Measurements from ENCODE around the gene PPFIA3. TPM values are rescaled to one million over a fixed set of nuclear protein-coding genes. Genes with fewer than 3 reads are reported as not detected.
A peak's percentile ranks its signal among the peaks of the same experiment; 100 is the strongest.
"Not testable (repeated sequence)": the region's sequence is repeated elsewhere in the genome, so short reads cannot be mapped to it uniquely, and the experiment has no call there.

Gene PPFIA3
- polyA plus RNA-seq, 6 donors from 2014 or later, result 0.23 to 0.26 TPM; not detected in 4

GRCh38 chr19:49165111-49165750 lies 45.9 kb downstream of the PPFIA3 start:
- DNase-seq (no peak), ATAC-seq (ENCODE audit: low read depth in 2 of 2) (no peak)
- H3K36me3 Mint-ChIP-seq, result no peaks in the 10 kb centered on the region
- H3K27me3 Mint-ChIP-seq, result peaks cover 13 to 36% (median 31%) of the 10 kb centered on the region in 3 donors
- no peak overlapping the region for H3K4me3 Mint-ChIP-seq
- H3K4me1 Mint-ChIP-seq, result peaks cover 0 to 4% (median 0%) of the 10 kb centered on the region in 3 donors
- peak overlapping the region in 1 of 6 donors; percentile 67 for H3K27ac Mint-ChIP-seq
- no peaks in the 10 kb centered on the region for H3K9me3 Mint-ChIP-seq

DNA sequence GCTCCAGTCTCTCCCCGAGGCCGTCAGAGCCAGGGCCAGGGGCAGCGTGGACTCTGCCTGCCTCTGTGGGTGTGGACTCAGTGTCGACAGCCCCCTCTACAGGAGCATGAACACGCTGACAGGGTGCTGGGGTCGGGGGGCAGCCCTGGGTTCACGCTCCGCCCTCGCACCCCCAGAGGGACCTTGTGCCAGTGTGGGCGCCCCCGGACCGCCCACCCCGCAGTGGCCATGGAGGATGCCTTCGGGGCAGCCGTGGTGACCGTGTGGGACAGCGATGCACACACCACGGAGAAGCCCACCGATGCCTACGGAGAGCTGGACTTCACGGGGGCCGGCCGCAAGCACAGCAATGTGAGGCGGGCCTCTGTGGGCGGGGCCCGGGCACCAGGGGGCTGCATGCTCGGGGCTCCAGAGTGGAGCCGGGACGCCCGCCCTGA lies 46.5 kb downstream of the PPFIA3 start:
- Mint-ChIP-seq H3K4me1 (peaks cover 0 to under 1% (median 0%) of the 10 kb centered on the region in 3 donors), H3K9me3 (no peaks in the 10 kb centered on the region), H3K4me3 (no peak overlapping the region), H3K27ac (no peak overlapping the region), H3K27me3 (peaks cover 8 to 29% (median 29%) of the 10 kb centered on the region in 3 donors), H3K36me3 (no peaks in the 10 kb centered on the region)
- DNase-seq (no peak), ATAC-seq (ENCODE audit: low read depth in 2 of 2) (no peak)

GRCh38 chr19:49167857-49168409 lies 48.6 kb downstream of the PPFIA3 start:
- H3K4me3 Mint-ChIP-seq, result no peak overlapping the region
- ATAC-seq (ENCODE audit: low read depth in 2 of 2), result no peak

GRCh38 chr19:49168421-49168820 lies 49.1 kb downstream of the PPFIA3 start:
- peaks cover 0 to 30% (median 25%) of the 10 kb centered on the region in 3 donors for H3K27me3 Mint-ChIP-seq
- no peak overlapping the region for H3K4me3 Mint-ChIP-seq
- no peaks in the 10 kb centered on the region for H3K4me1 Mint-ChIP-seq
- no peaks in the 10 kb centered on the region for H3K36me3 Mint-ChIP-seq
- DNase-seq (no peak), ATAC-seq (ENCODE audit: low read depth in 2 of 2) (no peak)
- H3K27ac Mint-ChIP-seq, result no peak overlapping the region
- H3K9me3 Mint-ChIP-seq, result no peaks in the 10 kb centered on the region

More at GRCh38 chr19:49167857-49168409, 48.6 kb downstream of the PPFIA3 start:
- no peaks in the 10 kb centered on the region for H3K36me3 Mint-ChIP-seq
- no peaks in the 10 kb centered on the region for H3K9me3 Mint-ChIP-seq
- H3K4me1 Mint-ChIP-seq, result no peaks in the 10 kb centered on the region
- no peak overlapping the region for H3K27ac Mint-ChIP-seq
- no peak for DNase-seq
- peaks cover 0 to 30% (median 25%) of the 10 kb centered on the region in 3 donors for H3K27me3 Mint-ChIP-seq

DNA sequence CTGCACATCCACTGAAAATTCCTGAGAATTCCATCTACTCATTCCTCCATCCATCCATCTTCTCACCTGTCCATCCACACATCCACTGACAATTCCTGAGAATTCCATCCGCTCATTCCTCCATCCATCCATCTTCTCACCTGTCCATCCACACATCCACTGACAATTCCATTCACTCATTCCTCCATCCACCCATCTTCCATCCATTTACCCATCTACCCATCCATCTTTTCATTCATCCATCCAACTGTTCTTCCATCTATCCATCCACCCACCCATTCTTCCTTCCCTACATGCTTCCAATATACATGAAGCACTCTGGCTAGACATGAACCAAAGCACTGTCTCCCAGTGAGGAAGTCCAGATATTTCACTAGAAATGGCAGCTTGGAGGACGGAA lies 53.9 kb downstream of the PPFIA3 start:
- no peak for DNase-seq
- no peak overlapping the region for H3K27ac Mint-ChIP-seq
- ATAC-seq (ENCODE audit: low read depth in 2 of 2), result no peak
- no peak overlapping the region for H3K4me3 Mint-ChIP-seq
- H3K27me3 Mint-ChIP-seq, result peaks cover 0 to 22% (median 16%) of the 10 kb centered on the region in 3 donors
- peaks cover 0 to 3% (median 0%) of the 10 kb centered on the region in 3 donors for H3K4me1 Mint-ChIP-seq
- H3K9me3 Mint-ChIP-seq, result no peaks in the 10 kb centered on the region
- no peaks in the 10 kb centered on the region for H3K36me3 Mint-ChIP-seq

DNA sequence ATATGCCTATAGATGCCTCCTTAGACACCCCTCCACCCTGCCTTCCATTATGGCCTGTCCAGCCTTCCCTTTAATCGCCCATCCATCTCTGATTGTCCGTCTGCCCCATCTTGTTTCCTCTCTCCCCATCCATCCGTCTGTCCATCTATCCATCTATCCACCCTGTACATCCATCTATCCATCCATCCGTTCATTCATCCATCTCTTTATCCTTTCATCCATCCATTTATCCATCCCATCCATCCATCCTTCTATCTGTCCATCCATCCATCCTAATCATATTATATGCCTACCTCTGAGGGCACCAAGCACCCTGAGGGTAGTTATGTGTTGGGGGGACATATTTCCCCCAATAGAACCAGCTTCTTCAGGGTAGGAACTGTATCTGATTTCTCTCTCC lies 61.3 kb downstream of the PPFIA3 start:
- peaks cover 10 to 32% (median 20%) of the 10 kb centered on the region in 3 donors for H3K27me3 Mint-ChIP-seq
- no peak overlapping the region for H3K27ac Mint-ChIP-seq
- peaks cover 5 to 18% of the 10 kb centered on the region in 2 donors for H3K36me3 Mint-ChIP-seq
- H3K9me3 Mint-ChIP-seq, result peaks cover 7 to 24% (median 16%) of the 10 kb centered on the region in 7 donors
- no peak for ATAC-seq (ENCODE audit: low read depth in 2 of 2)
- H3K4me1 Mint-ChIP-seq, result peaks cover 0 to 3% (median 3%) of the 10 kb centered on the region in 3 donors
- H3K4me3 Mint-ChIP-seq, result peak overlapping the region in 1 of 8 donors; percentile 32
- no peak for DNase-seq

DNA sequence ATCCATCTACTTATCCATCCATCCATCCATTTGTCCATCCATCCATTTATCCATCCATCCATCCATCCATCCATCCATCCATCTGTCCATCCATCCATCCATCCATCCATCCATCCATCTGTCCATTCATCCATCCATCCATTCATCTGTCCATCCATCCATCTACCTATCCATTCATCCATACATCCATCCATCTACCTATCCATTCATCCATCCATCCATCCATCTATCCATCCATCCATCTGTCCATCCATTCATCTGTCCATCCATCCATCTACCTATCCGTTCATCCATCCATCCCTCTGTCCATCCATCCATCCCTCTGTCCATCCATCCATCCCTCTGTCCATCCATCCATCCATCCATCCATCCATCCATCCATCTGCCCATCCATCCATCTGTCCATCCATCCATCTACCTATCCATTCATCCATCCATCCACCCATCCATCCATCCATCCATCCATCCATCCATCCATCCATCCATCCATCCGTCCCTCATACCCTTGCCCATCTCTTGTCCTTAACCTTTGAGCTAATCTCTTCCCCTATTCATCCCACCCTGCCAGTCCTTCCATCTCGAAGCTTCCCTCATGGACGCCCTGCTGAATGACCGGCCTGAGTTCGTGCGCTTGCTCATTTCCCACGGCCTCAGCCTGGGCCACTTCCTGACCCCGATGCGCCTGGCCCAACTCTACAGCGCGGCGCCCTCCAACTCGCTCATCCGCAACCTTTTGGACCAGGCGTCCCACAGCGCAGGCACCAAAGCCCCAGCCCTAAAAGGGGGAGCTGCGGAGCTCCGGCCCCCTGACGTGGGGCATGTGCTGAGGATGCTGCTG lies 62.9 kb downstream of the PPFIA3 start:
- H3K4me1 Mint-ChIP-seq; H3K4me3 Mint-ChIP-seq; ATAC-seq (ENCODE audit: low read depth in 2 of 2); DNase-seq: not testable (repeated sequence)
- Mint-ChIP-seq H3K27me3 (peaks cover 10 to 26% (median 20%) of the 10 kb centered on the region in 3 donors), H3K36me3 (peaks cover 5 to 18% of the 10 kb centered on the region in 2 donors), H3K9me3 (peaks cover 7 to 29% (median 16%) of the 10 kb centered on the region in 7 donors), H3K27ac (peak overlapping the region in 1 of 6 donors; percentile 64)

GRCh38 chr19:49182848-49183375 lies 63.6 kb downstream of the PPFIA3 start:
- no peak overlapping the region for H3K27ac Mint-ChIP-seq
- peaks cover 10 to 20% (median 16%) of the 10 kb centered on the region in 3 donors for H3K27me3 Mint-ChIP-seq
- ATAC-seq (ENCODE audit: low read depth in 2 of 2) (no peak), DNase-seq (no peak)
- peaks cover 5 to 18% of the 10 kb centered on the region in 2 donors for H3K36me3 Mint-ChIP-seq
- H3K4me1 Mint-ChIP-seq, result peaks cover 0 to 5% (median 3%) of the 10 kb centered on the region in 3 donors
- H3K4me3 Mint-ChIP-seq, result peak overlapping the region in 1 of 8 donors; percentile 54
- H3K9me3 Mint-ChIP-seq, result peaks cover 7 to 29% (median 16%) of the 10 kb centered on the region in 7 donors

DNA sequence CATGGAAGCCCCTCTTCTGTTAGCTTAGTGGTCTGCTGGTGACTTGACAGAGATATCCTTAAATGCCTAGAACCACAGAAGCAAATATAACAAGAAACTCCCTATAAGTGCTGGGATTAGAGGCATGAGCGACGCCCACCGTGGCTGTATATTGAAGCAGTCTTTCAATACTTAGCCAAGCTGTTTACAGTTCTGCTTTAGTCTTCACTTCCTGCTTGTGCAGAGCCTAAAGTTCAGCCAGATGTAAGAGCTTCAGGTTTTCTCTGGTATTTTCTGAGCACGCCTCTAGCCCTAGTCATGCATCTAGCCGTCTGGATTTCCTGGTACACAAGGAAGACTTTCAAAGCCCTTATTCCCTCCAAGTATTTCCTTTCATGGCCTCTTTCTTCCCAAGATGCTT lies 66.8 kb downstream of the PPFIA3 start:
- H3K9me3 Mint-ChIP-seq, result peaks cover 7 to 29% (median 16%) of the 10 kb centered on the region in 7 donors
- peak overlapping the region in 1 of 8 donors; percentile 6 for H3K4me3 Mint-ChIP-seq
- peak in 1 of 2 donors; percentile 25 for ATAC-seq (ENCODE audit: low read depth in 2 of 2)
- H3K27ac Mint-ChIP-seq, result peak overlapping the region in 2 of 6 donors; percentile 26 to 65
- H3K27me3 Mint-ChIP-seq, result peaks cover 10 to 34% (median 30%) of the 10 kb centered on the region in 3 donors
- peaks cover 5 to 18% of the 10 kb centered on the region in 2 donors for H3K36me3 Mint-ChIP-seq
- no peak for DNase-seq
- H3K4me1 Mint-ChIP-seq, result peaks cover 0 to 8% (median 3%) of the 10 kb centered on the region in 3 donors

GRCh38 chr19:49188626-49189200 lies 69.4 kb downstream of the PPFIA3 start:
- H3K4me3 Mint-ChIP-seq, result no peak overlapping the region
- peaks cover 5 to 8% of the 10 kb centered on the region in 2 donors for H3K36me3 Mint-ChIP-seq
- DNase-seq, result no peak
- no peak overlapping the region for H3K27ac Mint-ChIP-seq
- no peak for ATAC-seq (ENCODE audit: low read depth in 2 of 2)
- H3K9me3 Mint-ChIP-seq, result peaks cover 3 to 22% (median 10%) of the 10 kb centered on the region in 7 donors
- peaks cover 0 to 8% (median 0%) of the 10 kb centered on the region in 3 donors for H3K4me1 Mint-ChIP-seq
- peaks cover 4 to 23% (median 21%) of the 10 kb centered on the region in 3 donors for H3K27me3 Mint-ChIP-seq

DNA sequence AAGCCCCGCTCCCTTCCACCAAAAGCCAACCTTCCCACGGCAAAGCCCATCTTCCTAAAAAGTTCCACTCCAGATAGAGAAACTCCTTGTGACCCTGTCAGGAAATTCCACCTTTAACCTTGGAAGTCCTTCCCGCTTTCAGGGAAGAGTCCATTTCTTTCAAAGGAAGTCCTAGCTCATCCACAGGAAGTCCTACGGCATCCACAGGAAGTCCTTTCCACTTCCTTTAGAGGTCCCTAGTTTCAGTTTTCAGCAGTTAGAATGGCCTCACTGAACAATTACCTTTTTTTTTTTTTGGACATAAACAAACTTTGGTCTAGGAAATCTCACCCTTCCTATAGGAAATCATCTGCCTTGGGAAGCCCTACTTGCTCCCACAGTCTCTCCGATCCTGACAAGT lies 69.9 kb downstream of the PPFIA3 start:
- Mint-ChIP-seq H3K4me3 (no peak overlapping the region), H3K9me3 (peaks cover 0 to 16% (median 4%) of the 10 kb centered on the region in 7 donors), H3K4me1 (peaks cover 0 to 8% (median 0%) of the 10 kb centered on the region in 3 donors), H3K27me3 (peaks cover under 1 to 28% (median 27%) of the 10 kb centered on the region in 3 donors), H3K36me3 (peaks cover under 1 to 2% of the 10 kb centered on the region in 2 donors), H3K27ac (no peak overlapping the region)
- no peak for ATAC-seq (ENCODE audit: low read depth in 2 of 2)
- no peak for DNase-seq

GRCh38 chr19:49190781-49191180 lies 71.4 kb downstream of the PPFIA3 start:
- H3K9me3 Mint-ChIP-seq, result peaks cover 0 to 4% (median 0%) of the 10 kb centered on the region in 7 donors
- ATAC-seq (ENCODE audit: low read depth in 2 of 2), result no peak
- H3K27ac Mint-ChIP-seq, result no peak overlapping the region
- H3K27me3 Mint-ChIP-seq, result peaks cover 0 to 38% (median 29%) of the 10 kb centered on the region in 3 donors
- H3K4me3 Mint-ChIP-seq, result no peak overlapping the region
- no peaks in the 10 kb centered on the region for H3K36me3 Mint-ChIP-seq
- no peak for DNase-seq
- H3K4me1 Mint-ChIP-seq, result peaks cover 0 to 8% (median 0%) of the 10 kb centered on the region in 3 donors

All from naive B cell (primary cell).